ENCODE measurements around the gene SPATA24. TPM values are rescaled to one million over a fixed set of nuclear protein-coding genes. Genes with fewer than 3 reads are reported as not detected.

Gene SPATA24
- total RNA-seq, 1 donor, result 3.6 TPM

DNA sequence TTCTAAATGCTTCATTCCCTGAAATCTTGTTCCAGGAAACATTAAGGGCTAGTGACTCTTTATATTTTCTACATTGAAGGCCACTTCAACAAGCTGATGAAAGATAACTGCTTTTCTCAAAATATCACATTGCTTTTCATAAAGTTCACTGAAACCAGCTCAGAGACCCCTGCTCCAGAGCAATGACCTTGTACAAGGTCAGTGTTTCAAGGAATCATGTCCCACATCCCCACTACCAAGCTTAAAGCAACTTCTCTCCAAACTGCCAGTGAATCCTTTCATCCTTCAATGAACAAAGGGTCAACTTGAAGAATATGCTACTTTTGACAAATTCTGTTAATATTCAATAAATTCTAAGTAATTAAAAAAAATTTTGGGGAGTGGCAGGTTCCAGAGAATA, 12.0 kb upstream of the SPATA24 start:
- TF ChIP-seq, protein P1, sequence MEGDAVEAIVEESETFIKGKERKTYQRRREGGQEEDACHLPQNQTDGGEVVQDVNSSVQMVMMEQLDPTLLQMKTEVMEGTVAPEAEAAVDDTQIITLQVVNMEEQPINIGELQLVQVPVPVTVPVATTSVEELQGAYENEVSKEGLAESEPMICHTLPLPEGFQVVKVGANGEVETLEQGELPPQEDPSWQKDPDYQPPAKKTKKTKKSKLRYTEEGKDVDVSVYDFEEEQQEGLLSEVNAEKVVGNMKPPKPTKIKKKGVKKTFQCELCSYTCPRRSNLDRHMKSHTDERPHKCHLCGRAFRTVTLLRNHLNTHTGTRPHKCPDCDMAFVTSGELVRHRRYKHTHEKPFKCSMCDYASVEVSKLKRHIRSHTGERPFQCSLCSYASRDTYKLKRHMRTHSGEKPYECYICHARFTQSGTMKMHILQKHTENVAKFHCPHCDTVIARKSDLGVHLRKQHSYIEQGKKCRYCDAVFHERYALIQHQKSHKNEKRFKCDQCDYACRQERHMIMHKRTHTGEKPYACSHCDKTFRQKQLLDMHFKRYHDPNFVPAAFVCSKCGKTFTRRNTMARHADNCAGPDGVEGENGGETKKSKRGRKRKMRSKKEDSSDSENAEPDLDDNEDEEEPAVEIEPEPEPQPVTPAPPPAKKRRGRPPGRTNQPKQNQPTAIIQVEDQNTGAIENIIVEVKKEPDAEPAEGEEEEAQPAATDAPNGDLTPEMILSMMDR (IDR thresholded peaks at IDR 0.05; ENCODE audit: extremely low read depth, low read depth, low read length), result no peak
- no peak overlapping the region for H2AFZ ChIP-seq (ENCODE audit: low read length)
- H3K9me3 ChIP-seq (ENCODE audit: low read depth, low read length), result no peaks in the 10 kb centered on the region
- no peak overlapping the region for H3K4me2 ChIP-seq (ENCODE audit: insufficient read depth, low read length)
- H3K27ac ChIP-seq (ENCODE audit: low read depth, low read length), result no peak overlapping the region
- H3K79me2 ChIP-seq (ENCODE audit: insufficient read depth, low read length), result no peaks in the 10 kb centered on the region
- peaks cover 19% of the 10 kb centered on the region for H3K36me3 ChIP-seq (ENCODE audit: insufficient read depth, low read length)
- DNase-seq (ENCODE audit: insufficient read length, low spot score, missing footprints), result peak; percentile 62
- H3K27me3 ChIP-seq (ENCODE audit: insufficient read depth, low read length), result no peaks in the 10 kb centered on the region
- H3K4me1 ChIP-seq (ENCODE audit: insufficient read depth, low read length), result no peaks in the 10 kb centered on the region
- no peak overlapping the region for H3K4me3 ChIP-seq (ENCODE audit: insufficient read depth, low read length)
- no peaks in the 10 kb centered on the region for H4K20me1 ChIP-seq (ENCODE audit: insufficient read depth, low read length)

DNA sequence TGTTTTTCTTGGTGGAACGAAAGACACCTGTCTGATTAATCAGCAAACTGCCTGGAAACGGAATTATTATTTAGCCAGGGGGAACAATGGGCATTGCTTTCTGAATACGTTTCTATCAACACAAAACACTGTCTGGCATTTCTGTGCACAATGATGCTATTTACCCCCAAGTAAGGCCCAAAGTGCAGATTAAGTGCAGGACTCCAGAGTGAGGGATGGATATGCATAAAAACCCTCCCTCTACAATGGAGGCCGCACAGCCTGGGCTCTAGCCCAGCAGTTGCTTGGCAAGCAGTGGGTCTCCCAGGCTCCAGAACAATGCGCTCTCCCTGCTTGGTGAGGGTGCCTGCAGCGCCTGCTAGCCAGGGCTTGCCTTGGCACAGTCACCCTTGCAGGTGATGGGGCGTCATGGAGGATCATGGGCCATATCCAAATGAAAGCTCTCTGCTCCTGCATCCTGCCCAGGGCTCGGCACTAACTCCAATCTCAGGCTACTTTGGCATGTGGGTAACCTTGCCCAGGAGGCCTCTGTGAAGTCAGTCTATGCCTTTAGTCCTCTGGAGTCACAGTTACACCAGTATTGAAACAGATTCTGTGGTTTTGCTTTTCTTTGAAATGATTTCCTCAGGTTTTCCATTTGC, 11.5 kb upstream of the SPATA24 start:
- Histone ChIP-seq H3K27ac (ENCODE audit: low read depth, low read length) (no peak overlapping the region), H4K20me1 (ENCODE audit: insufficient read depth, low read length) (no peaks in the 10 kb centered on the region), H3K4me1 (ENCODE audit: insufficient read depth, low read length) (no peaks in the 10 kb centered on the region), H2AFZ (ENCODE audit: low read length) (no peak overlapping the region), H3K4me2 (ENCODE audit: insufficient read depth, low read length) (no peak overlapping the region), H3K36me3 (ENCODE audit: insufficient read depth, low read length) (peaks cover 18% of the 10 kb centered on the region), H3K79me2 (ENCODE audit: insufficient read depth, low read length) (no peaks in the 10 kb centered on the region), H3K9me3 (ENCODE audit: low read depth, low read length) (no peaks in the 10 kb centered on the region), H3K27me3 (ENCODE audit: insufficient read depth, low read length) (no peaks in the 10 kb centered on the region), H3K4me3 (ENCODE audit: insufficient read depth, low read length) (no peak overlapping the region)
- no peak for DNase-seq (ENCODE audit: insufficient read length, low spot score, missing footprints)
- TF ChIP-seq, protein P1 (IDR thresholded peaks at IDR 0.05; ENCODE audit: extremely low read depth, low read depth, low read length), result no peak

DNA sequence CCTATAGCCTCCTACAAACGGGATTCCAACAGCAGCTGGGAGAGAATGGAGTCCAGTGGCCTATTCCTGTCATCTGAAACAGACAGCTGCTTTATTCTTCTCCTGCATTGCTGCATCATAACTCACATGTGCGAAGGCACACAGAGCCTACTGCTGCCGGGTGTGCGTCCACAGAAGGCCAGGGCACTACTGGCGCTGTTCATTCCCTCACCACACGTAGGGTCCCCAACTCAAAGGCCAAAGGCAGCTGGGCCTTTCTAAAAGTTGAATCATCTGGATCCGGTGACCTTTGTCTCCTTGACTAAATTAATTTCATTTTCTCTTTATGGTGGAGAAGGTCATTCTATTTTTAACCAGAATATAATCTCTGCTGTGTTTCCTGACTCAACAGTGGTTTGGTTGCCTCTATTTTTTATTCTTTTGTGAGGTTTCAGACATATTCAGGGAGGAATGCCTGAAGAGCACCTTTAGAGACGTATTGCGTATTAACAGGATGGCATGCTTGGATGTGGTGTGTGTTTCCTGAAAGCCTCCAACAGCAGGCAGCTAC, 10.8 kb upstream of the SPATA24 start:
- no peak for DNase-seq (ENCODE audit: insufficient read length, low spot score, missing footprints)
- H4K20me1 ChIP-seq (ENCODE audit: insufficient read depth, low read length), result no peaks in the 10 kb centered on the region
- H2AFZ ChIP-seq (ENCODE audit: low read length), result no peak overlapping the region
- no peaks in the 10 kb centered on the region for H3K27me3 ChIP-seq (ENCODE audit: insufficient read depth, low read length)
- TF ChIP-seq, protein P1 (IDR thresholded peaks at IDR 0.05; ENCODE audit: extremely low read depth, low read depth, low read length), result no peak
- no peaks in the 10 kb centered on the region for H3K9me3 ChIP-seq (ENCODE audit: low read depth, low read length)
- no peaks in the 10 kb centered on the region for H3K4me1 ChIP-seq (ENCODE audit: insufficient read depth, low read length)
- H3K4me2 ChIP-seq (ENCODE audit: insufficient read depth, low read length), result no peak overlapping the region
- H3K27ac ChIP-seq (ENCODE audit: low read depth, low read length), result no peak overlapping the region
- no peaks in the 10 kb centered on the region for H3K79me2 ChIP-seq (ENCODE audit: insufficient read depth, low read length)
- H3K36me3 ChIP-seq (ENCODE audit: insufficient read depth, low read length), result peaks cover 14% of the 10 kb centered on the region
- H3K4me3 ChIP-seq (ENCODE audit: insufficient read depth, low read length), result no peak overlapping the region

DNA sequence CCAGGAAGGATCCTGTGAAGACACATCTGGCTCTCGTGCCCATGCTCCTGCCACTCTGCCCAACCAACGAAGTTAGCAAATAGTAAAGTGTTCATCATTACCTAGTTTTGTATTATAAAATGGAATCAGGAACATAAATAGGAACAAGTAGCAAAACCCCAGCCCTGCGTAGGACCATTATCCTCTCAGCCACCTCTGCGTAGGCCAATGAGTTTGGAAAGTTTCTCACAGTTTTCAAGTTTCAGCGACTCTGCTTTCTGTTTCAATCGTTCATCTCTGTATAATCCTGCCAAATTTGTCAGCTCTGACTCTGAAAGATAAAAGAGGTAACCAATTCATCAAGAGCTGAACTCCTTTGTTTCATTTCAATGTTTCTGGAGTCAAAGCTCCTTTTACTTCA, 10.1 kb upstream of the SPATA24 start:
- Histone ChIP-seq H3K4me1 (ENCODE audit: insufficient read depth, low read length) (no peaks in the 10 kb centered on the region), H3K27me3 (ENCODE audit: insufficient read depth, low read length) (no peaks in the 10 kb centered on the region), H3K9me3 (ENCODE audit: low read depth, low read length) (no peaks in the 10 kb centered on the region), H3K4me3 (ENCODE audit: insufficient read depth, low read length) (no peak overlapping the region), H3K79me2 (ENCODE audit: insufficient read depth, low read length) (no peaks in the 10 kb centered on the region), H3K27ac (ENCODE audit: low read depth, low read length) (no peak overlapping the region), H4K20me1 (ENCODE audit: insufficient read depth, low read length) (no peaks in the 10 kb centered on the region), H3K36me3 (ENCODE audit: insufficient read depth, low read length) (peaks cover 8% of the 10 kb centered on the region), H3K4me2 (ENCODE audit: insufficient read depth, low read length) (no peak overlapping the region), H2AFZ (ENCODE audit: low read length) (no peak overlapping the region)
- TF ChIP-seq, protein P1 (IDR thresholded peaks at IDR 0.05; ENCODE audit: extremely low read depth, low read depth, low read length), result no peak
- no peak for DNase-seq (ENCODE audit: insufficient read length, low spot score, missing footprints)
